GM23338 (cell line): ENCODE results near the gene ABHD5.
A peak's percentile ranks its signal among the peaks of the same experiment; 100 is the strongest.

Experiments used
- CREB1 ChIP-seq: fragments of 250-450 bp; sonication (Bioruptor Pico); IDR thresholded peaks from 2 replicates; pipeline ENCODE4 v1.5.0; 2020; ENCODE audit warnings: low read depth, mild to moderate bottlenecking, moderate library complexity
- CTCF ChIP-seq, 2 experiments: fragments of 200-600 bp in 1 of 2; sonication (generic) in 1 of 2; conservative IDR thresholded peaks; 2 replicates each; pipeline versions ENCODE4 v1.5.1 to v1.6.1; 2016 to 2017; ENCODE audit warnings: antibody characterized with exemption in 2 of 2, low read depth in 2 of 2, mild to moderate bottlenecking in 2 of 2, moderate library complexity in 1 of 2
- EZH2 ChIP-seq: fragments of 200-600 bp; sonication (generic); IDR thresholded peaks from one replicate; pipeline ENCODE4 v1.8.0; 2017; ENCODE audit warnings: antibody characterized with exemption, mild to moderate bottlenecking, low read depth; ENCODE audit not compliant: unreplicated experiment
- EZH2phosphoT487 ChIP-seq: fragments of 200-600 bp; sonication (generic); IDR thresholded peaks from one replicate; pipeline ENCODE4 v1.8.1; 2018; ENCODE audit warnings: antibody characterized with exemption; ENCODE audit not compliant: unreplicated experiment
- JUNB ChIP-seq: IDR thresholded peaks from one replicate; pipeline ENCODE4 v1.6.1; 2016; ENCODE audit warnings: antibody characterized with exemption; ENCODE audit not compliant: unreplicated experiment
- NANOG ChIP-seq: IDR thresholded peaks from 2 replicates; pipeline ENCODE4 v1.6.1; 2016; ENCODE audit warnings: antibody characterized with exemption, borderline replicate concordance
- POLR2AphosphoS5 ChIP-seq: IDR thresholded peaks from 2 replicates; pipeline ENCODE4 v1.6.1; 2016; ENCODE audit warnings: antibody characterized with exemption, low read depth
- REST ChIP-seq: IDR thresholded peaks from one replicate; pipeline ENCODE4 v1.6.1; 2018; ENCODE audit warnings: antibody characterized with exemption; ENCODE audit not compliant: unreplicated experiment

DNA sequence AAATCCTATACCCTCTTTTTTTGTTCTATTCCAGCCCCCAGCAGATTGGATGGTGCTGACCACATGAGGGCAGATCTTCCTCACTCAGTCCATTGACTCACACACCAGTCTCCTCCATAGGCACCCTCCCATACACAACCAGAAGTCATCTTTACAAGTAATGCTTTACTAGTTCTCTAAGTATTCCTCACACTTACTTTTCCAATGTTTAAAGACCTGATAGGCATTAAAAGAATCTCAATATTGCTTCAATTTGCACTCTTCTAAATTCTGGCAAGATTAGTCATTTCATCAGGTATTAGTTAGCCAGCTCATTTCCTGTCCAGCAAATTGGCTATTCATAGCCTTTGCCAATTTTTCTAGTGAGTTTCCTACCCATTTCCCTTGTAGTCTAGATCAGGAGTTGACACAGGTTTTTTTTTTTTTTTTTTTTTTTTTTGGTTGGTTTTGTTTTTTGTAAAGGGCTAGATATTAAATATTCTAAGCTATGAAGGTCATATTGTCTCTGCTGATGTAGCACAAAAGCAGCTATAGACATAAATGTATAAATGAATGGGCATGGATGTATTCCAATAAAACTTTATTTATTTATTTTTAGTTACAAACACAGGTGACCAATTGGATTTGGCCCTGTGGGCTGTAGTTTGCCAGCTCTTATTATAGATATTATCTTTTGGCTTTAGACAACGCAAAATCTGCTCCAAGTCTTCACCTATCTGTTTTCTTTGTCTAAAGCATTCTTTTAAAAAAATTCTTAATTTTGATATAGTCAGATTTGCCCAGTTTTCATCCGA is 76.1 kb downstream of the ABHD5 start:
- TF ChIP-seq NANOG, result no peak
- no peak for TF ChIP-seq POLR2AphosphoS5
- TF ChIP-seq CTCF (conservative IDR thresholded peaks at IDR 0.05; ENCODE audit: low read depth in 2 of 2), result peak in 1 of 2 experiments; percentile 34; a peak in 1 of 4 replicates
- no peak for TF ChIP-seq EZH2phosphoT487
- no peak for TF ChIP-seq EZH2
- no peak for TF ChIP-seq CREB1
- TF ChIP-seq REST, result no peak
- no peak for TF ChIP-seq JUNB
